ENCODE measurements around the gene NES.

The NES gene

GRCh38 chr1:156676820-156677615 is at the start of gene NES:
Gene NES, minus strand, starts transcription at chr1:156677407. Its CDS starts 143 bp downstream, at chr1:156677264.
- POLR2A ChIA-PET: interaction anchor here (0.8 to 2.9 kb wide), 4 partner anchors 10 to 52 kb away, joined by 3 to 14 read pairs (median 4); partner anchors contain the start of gene ISG20L2
- CTCF ChIA-PET: interaction anchor here (0.7 to 49.8 kb wide), 22 partner anchors 9 to 291 kb away, joined by 3 to 2951 read pairs (median 6); partner anchors contain the start of genes CRABP2, HAPLN2, ISG20L2 and METTL25B
- TF ChIP-seq CTCF (IDR thresholded peaks at IDR 0.05; ENCODE audit: insufficient read depth, low read length, missing control alignments): no peak
- H3K4me3 ChIP-seq (ENCODE audit: low read depth, low read length): peak within 1 kb of the TSS; percentile 51
- no peak for DNase-seq (ENCODE audit: low read depth, low spot score)

GRCh38 chr1:156726549-156727226 is 49.5 kb upstream of the NES start:
- no peak for DNase-seq (ENCODE audit: low read depth, low spot score)
- TF ChIP-seq CTCF (IDR thresholded peaks at IDR 0.05; ENCODE audit: insufficient read depth, low read length, missing control alignments): peak; percentile 76
- peak overlapping the region; percentile 99 for H3K4me3 ChIP-seq (ENCODE audit: low read depth, low read length)
- POLR2A ChIA-PET: interaction anchor here (1.0 to 2.6 kb wide), 5 partner anchors 9 to 37 kb away, joined by 3 to 19 read pairs (median 5); partner anchors contain the start of genes CRABP2 and HDGF
- CTCF ChIA-PET: interaction anchor here (0.7 to 41.3 kb wide), 54 partner anchors 8 to 280 kb away, joined by 3 to 2951 read pairs (median 6); partner anchors contain the start of genes CRABP2, HAPLN2, HDGF and INSRR

- H3K4me3 ChIP-seq (ENCODE audit: low read depth, low read length): peak overlapping the region; percentile 99
- TF ChIP-seq CTCF (IDR thresholded peaks at IDR 0.05; ENCODE audit: insufficient read depth, low read length, missing control alignments): peak; percentile 94
- DNase-seq (ENCODE audit: low read depth, low spot score): peak; percentile 34
- ChIA-PET CTCF (interaction anchor here (0.6 to 41.3 kb wide), 56 partner anchors 8 to 279 kb away, joined by 3 to 2951 read pairs (median 6); partner anchors contain the start of genes CRABP2, HAPLN2, HDGF and INSRR), POLR2A (interaction anchor here (0.6 to 2.6 kb wide), 7 partner anchors 8 to 53 kb away, joined by 3 to 19 read pairs (median 4); partner anchors contain the start of gene CRABP2)
These were observed 48.6 kb upstream of the NES start for GRCh38 chr1:156725683-156726280.

- no peak overlapping the region for H3K4me3 ChIP-seq (ENCODE audit: low read depth, low read length)
- DNase-seq (ENCODE audit: low read depth, low spot score): no peak
- ChIA-PET CTCF (interaction anchor here (1.0 to 41.3 kb wide), 7 partner anchors 10 to 168 kb away, joined by 3 to 2951 read pairs (median 4); partner anchors contain the start of genes CRABP2 and NES), POLR2A (no interaction called here)
- TF ChIP-seq CTCF (IDR thresholded peaks at IDR 0.05; ENCODE audit: insufficient read depth, low read length, missing control alignments): no peak
These were observed 44.3 kb upstream of the NES start for GRCh38 chr1:156721535-156721934.

- H3K4me3 ChIP-seq (ENCODE audit: low read depth, low read length): no peak overlapping the region
- no peak for TF ChIP-seq CTCF (IDR thresholded peaks at IDR 0.05; ENCODE audit: insufficient read depth, low read length, missing control alignments)
- DNase-seq (ENCODE audit: low read depth, low spot score): no peak
- CTCF ChIA-PET: interaction anchor here (1.1 to 41.3 kb wide), 6 partner anchors 27 to 168 kb away, joined by 3 to 2951 read pairs (median 4); partner anchors contain the start of genes CRABP2 and NES
- POLR2A ChIA-PET: no interaction called here
These were observed 43.9 kb upstream of the NES start for GRCh38 chr1:156721131-156721530.
